A549 (cell line): ENCODE data around the gene RASGEF1C. TPM values are rescaled to one million over a fixed set of nuclear protein-coding genes. Genes with fewer than 3 reads are reported as not detected.

Experiments used
- ATAC-seq, 2 experiments: fragments of 200-7000 bp in 1 of 2; fragments of >200 bp in 1 of 2; cut with Nextera tagmentation in 1 of 2; cut with Tn5 transposase in 1 of 2; 3 replicates each; pipeline versions ENCODE4 v1.8.0 to v1.9.1; 2018 to 2020; ENCODE audit warnings: mild to moderate bottlenecking in 1 of 2, moderate library complexity in 1 of 2
- CTCF ChIA-PET: fragments of 300-600 bp; sonication (Branson Sonifier 250); formaldehyde crosslinking; extraction: SDS; loops from one replicate; lab custom pipeline; 2021; ENCODE audit warnings: antibody characterized with exemption, inconsistent platforms; lab: Yijun Ruan, JAX
- POLR2A ChIA-PET: fragments of 350-600 bp; formaldehyde crosslinking; extraction: SDS; loops from one replicate; lab custom pipeline; 2021; ENCODE audit warnings: antibody characterized with exemption, inconsistent platforms; lab: Yijun Ruan, JAX
- DNase-seq, 2 experiments: peaks; one replicate each; pipeline versions ENCODE4 v3.0.0 to v3.0.0-alpha.2; 2011 to 2016; ENCODE audit warnings: low read depth in 1 of 2, low spot score in 1 of 2
- FAIRE-seq: peaks from 2 replicates; lab custom pipeline; 2011; peaks lifted over from hg19 to GRCh38; lab: Jason Lieb, UNC
- H3K27ac ChIP-seq, 2 experiments: fragments of >200 bp; sonication (Bioruptor Twin); formaldehyde crosslinking; 3 replicates each; pipeline ENCODE4 v1.5.1; 2016 to 2017
- H3K4me1 ChIP-seq: fragments of >200 bp; sonication (Bioruptor Twin); formaldehyde crosslinking; 3 replicates; pipeline ENCODE4 v1.6.1; 2016
- H3K4me2 ChIP-seq: fragments of >200 bp; sonication (Bioruptor Twin); formaldehyde crosslinking; 3 replicates; pipeline ENCODE4 v1.6.1; 2016
- H3K4me3 ChIP-seq: fragments of >200 bp; sonication (Bioruptor Twin); formaldehyde crosslinking; 3 replicates; pipeline ENCODE4 v1.5.1; 2016
- H3K9me3 ChIP-seq: fragments of >200 bp; sonication (Bioruptor Twin); formaldehyde crosslinking; 3 replicates; pipeline ENCODE4 v1.6.1; 2016
- BHLHE40 ChIP-seq: IDR thresholded peaks from 2 replicates; pipeline ENCODE4 v1.6.1; 2012; ENCODE audit warnings: low read depth, low read length, inconsistent platforms
- CBX8 ChIP-seq: fragments of 200-600 bp; sonication (generic); IDR thresholded peaks from 2 replicates; pipeline ENCODE4 v1.6.1; 2016
- EHF ChIP-seq: fragments of 250-450 bp; sonication (Bioruptor Pico); IDR thresholded peaks from 2 replicates; pipeline ENCODE4 v1.5.0; 2020; ENCODE audit warnings: mild to moderate bottlenecking
- EHMT2 ChIP-seq: fragments of 200-600 bp; sonication (generic); IDR thresholded peaks from 2 replicates; pipeline ENCODE4 v1.6.1; 2016; ENCODE audit warnings: antibody characterized with exemption, low read depth, mild to moderate bottlenecking, moderate library complexity
- HOXA7 ChIP-seq: fragments of 250-450 bp; sonication (Bioruptor Pico); IDR thresholded peaks from 2 replicates; pipeline ENCODE4 v1.5.0; 2020; ENCODE audit warnings: mild to moderate bottlenecking, moderate library complexity
- JUNB ChIP-seq: fragments of >200 bp; sonication (Bioruptor Twin); formaldehyde crosslinking; IDR thresholded peaks from 2 replicates; pipeline ENCODE4 v1.6.1; 2016
- KDM5A ChIP-seq: fragments of 200-600 bp; sonication (generic); IDR thresholded peaks from 2 replicates; pipeline ENCODE4 v1.6.1; 2016; ENCODE audit warnings: antibody characterized with exemption, mild to moderate bottlenecking
- MAZ ChIP-seq: fragments of 150-350 bp; IDR thresholded peaks from 2 replicates; pipeline ENCODE4 v1.6.1; 2014; ENCODE audit warnings: antibody characterized with exemption, low read depth, low read length, borderline replicate concordance
- RCOR1 ChIP-seq: fragments of 150-350 bp; IDR thresholded peaks from 2 replicates; pipeline ENCODE4 v1.6.1; 2014; ENCODE audit warnings: antibody characterized with exemption, low read length, low read depth
- WGBS: methylation state at CpG from one replicate; pipeline ENCODE4 v1.1.6; 2017; ENCODE audit errors: missing lambda C conversion rate; 5-methylcytosine and 5-hydroxymethylcytosine counted together
- polyA plus RNA-seq, 4 experiments: library from polyadenylated mRNA; depleted of rRNA in 3 of 4; stranded (reverse); fragments of >200 nt; fragmentation: RNase III in 1 of 4; extraction: RNeasy Plus Mini Kit Qiagen cat#74134 plus additional on column Dnase treatment in 1 of 4; gene quantifications; 2 replicates in 3 of 4; 3 replicates in 1 of 4; pipeline ENCODE4 v1.2.3, GENCODE V29; 2011 to 2017
- TF ChIP-seq, protein P1 (sequence below): fragments of 450-650 bp; IDR thresholded peaks from 2 replicates; pipeline ENCODE4 v1.6.1; 2014; ENCODE audit warnings: antibody characterized with exemption
- TF ChIP-seq, protein P2 (sequence below): IDR thresholded peaks from 2 replicates; pipeline ENCODE4 v1.6.1; 2012
- TF ChIP-seq, protein P3 (sequence below): IDR thresholded peaks from 2 replicates; pipeline ENCODE4 v1.6.1; 2012; ENCODE audit warnings: low read depth, borderline replicate concordance
- TF ChIP-seq, protein P4 (sequence below): fragments of >200 bp; sonication (Bioruptor Twin); formaldehyde crosslinking; IDR thresholded peaks from 3 replicates; pipeline ENCODE4 v1.5.1; 2016
- TF ChIP-seq, protein P5 (sequence below): fragments of >200 bp; sonication (Bioruptor Twin); formaldehyde crosslinking; IDR thresholded peaks from 2 replicates; pipeline ENCODE4 v1.6.1; 2016
- TF ChIP-seq, protein P6 (sequence below): IDR thresholded peaks from 2 replicates; pipeline ENCODE4 v1.6.1; 2012
- TF ChIP-seq, protein P7 (sequence below): fragments of 200-600 bp; sonication (generic); IDR thresholded peaks from 2 replicates; pipeline ENCODE4 v1.6.1; 2016; ENCODE audit warnings: antibody characterized with exemption, mild to moderate bottlenecking, moderate library complexity

Gene RASGEF1C
- polyA plus RNA-seq, 2 of the 4 experiments (the other 2 are of a cell fraction), result 0.12 TPM; not detected in 1

DNA sequence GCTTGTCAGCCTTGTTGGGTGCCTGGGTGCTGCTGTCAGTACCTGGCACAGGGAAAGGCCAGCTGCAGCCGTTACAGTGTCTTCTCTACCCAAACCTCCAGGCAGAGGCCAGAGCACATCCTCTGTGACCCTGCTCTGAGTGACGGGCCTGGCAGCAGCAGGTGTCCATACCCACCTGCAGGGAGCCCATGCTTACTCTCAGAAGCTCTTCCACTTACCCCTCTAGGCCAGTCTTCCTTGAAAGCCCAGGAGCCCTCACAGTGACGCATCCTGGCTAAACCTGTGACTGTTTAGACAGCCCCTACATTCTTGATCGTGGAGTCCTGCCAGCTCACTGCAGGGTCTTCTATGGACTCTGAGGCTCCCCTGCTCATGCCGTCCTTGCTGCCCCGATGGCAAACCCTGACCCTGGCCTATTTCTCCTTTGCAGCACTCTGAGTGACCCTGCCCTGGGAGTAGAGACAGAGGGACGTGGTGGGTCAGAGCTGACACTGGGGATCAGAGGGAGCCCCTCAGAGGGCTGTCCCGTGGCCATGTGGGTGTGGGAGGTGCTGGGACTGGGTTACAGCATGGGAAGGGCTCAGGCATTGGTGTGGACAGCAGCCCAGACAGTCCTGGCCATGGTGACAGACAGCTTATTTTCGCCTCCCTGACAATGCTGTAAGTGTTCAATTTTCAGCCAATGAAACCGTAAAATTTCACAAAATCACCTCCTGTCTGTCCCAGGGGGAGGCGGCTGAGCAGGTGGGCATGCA lies 69.9 kb downstream of the RASGEF1C start:
- no peak for ATAC-seq
- DNase-seq, result no peak
- POLR2A ChIA-PET, result no interaction called here
- no peak overlapping the region for H3K27ac ChIP-seq
- H3K9me3 ChIP-seq, result no peaks in the 10 kb centered on the region
- TF ChIP-seq, protein P1, sequence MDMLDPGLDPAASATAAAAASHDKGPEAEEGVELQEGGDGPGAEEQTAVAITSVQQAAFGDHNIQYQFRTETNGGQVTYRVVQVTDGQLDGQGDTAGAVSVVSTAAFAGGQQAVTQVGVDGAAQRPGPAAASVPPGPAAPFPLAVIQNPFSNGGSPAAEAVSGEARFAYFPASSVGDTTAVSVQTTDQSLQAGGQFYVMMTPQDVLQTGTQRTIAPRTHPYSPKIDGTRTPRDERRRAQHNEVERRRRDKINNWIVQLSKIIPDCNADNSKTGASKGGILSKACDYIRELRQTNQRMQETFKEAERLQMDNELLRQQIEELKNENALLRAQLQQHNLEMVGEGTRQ, result no peak
- TF ChIP-seq JUNB (no peak), CBX8 (no peak), RCOR1 (no peak), HOXA7 (no peak), MAZ (no peak), EHF (no peak), EHMT2 (no peak), KDM5A (no peak), BHLHE40 (no peak)
- TF ChIP-seq, protein P2, sequence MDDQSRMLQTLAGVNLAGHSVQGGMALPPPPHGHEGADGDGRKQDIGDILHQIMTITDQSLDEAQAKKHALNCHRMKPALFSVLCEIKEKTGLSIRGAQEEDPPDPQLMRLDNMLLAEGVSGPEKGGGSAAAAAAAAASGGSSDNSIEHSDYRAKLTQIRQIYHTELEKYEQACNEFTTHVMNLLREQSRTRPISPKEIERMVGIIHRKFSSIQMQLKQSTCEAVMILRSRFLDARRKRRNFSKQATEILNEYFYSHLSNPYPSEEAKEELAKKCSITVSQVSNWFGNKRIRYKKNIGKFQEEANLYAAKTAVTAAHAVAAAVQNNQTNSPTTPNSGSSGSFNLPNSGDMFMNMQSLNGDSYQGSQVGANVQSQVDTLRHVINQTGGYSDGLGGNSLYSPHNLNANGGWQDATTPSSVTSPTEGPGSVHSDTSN, result no peak
- TF ChIP-seq, protein P3, sequence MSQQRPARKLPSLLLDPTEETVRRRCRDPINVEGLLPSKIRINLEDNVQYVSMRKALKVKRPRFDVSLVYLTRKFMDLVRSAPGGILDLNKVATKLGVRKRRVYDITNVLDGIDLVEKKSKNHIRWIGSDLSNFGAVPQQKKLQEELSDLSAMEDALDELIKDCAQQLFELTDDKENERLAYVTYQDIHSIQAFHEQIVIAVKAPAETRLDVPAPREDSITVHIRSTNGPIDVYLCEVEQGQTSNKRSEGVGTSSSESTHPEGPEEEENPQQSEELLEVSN, result no peak
- TF ChIP-seq, protein P4, sequence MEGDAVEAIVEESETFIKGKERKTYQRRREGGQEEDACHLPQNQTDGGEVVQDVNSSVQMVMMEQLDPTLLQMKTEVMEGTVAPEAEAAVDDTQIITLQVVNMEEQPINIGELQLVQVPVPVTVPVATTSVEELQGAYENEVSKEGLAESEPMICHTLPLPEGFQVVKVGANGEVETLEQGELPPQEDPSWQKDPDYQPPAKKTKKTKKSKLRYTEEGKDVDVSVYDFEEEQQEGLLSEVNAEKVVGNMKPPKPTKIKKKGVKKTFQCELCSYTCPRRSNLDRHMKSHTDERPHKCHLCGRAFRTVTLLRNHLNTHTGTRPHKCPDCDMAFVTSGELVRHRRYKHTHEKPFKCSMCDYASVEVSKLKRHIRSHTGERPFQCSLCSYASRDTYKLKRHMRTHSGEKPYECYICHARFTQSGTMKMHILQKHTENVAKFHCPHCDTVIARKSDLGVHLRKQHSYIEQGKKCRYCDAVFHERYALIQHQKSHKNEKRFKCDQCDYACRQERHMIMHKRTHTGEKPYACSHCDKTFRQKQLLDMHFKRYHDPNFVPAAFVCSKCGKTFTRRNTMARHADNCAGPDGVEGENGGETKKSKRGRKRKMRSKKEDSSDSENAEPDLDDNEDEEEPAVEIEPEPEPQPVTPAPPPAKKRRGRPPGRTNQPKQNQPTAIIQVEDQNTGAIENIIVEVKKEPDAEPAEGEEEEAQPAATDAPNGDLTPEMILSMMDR, result no peak
- TF ChIP-seq, protein P5, sequence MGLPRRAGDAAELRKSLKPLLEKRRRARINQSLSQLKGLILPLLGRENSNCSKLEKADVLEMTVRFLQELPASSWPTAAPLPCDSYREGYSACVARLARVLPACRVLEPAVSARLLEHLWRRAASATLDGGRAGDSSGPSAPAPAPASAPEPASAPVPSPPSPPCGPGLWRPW, result no peak
- TF ChIP-seq, protein P6, sequence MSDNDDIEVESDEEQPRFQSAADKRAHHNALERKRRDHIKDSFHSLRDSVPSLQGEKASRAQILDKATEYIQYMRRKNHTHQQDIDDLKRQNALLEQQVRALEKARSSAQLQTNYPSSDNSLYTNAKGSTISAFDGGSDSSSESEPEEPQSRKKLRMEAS, result no peak
- TF ChIP-seq, protein P7, sequence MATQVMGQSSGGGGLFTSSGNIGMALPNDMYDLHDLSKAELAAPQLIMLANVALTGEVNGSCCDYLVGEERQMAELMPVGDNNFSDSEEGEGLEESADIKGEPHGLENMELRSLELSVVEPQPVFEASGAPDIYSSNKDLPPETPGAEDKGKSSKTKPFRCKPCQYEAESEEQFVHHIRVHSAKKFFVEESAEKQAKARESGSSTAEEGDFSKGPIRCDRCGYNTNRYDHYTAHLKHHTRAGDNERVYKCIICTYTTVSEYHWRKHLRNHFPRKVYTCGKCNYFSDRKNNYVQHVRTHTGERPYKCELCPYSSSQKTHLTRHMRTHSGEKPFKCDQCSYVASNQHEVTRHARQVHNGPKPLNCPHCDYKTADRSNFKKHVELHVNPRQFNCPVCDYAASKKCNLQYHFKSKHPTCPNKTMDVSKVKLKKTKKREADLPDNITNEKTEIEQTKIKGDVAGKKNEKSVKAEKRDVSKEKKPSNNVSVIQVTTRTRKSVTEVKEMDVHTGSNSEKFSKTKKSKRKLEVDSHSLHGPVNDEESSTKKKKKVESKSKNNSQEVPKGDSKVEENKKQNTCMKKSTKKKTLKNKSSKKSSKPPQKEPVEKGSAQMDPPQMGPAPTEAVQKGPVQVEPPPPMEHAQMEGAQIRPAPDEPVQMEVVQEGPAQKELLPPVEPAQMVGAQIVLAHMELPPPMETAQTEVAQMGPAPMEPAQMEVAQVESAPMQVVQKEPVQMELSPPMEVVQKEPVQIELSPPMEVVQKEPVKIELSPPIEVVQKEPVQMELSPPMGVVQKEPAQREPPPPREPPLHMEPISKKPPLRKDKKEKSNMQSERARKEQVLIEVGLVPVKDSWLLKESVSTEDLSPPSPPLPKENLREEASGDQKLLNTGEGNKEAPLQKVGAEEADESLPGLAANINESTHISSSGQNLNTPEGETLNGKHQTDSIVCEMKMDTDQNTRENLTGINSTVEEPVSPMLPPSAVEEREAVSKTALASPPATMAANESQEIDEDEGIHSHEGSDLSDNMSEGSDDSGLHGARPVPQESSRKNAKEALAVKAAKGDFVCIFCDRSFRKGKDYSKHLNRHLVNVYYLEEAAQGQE, result no peak
- TF ChIP-seq, all 56 proteins: peak for 0
- FAIRE-seq, result no peak
- H3K4me1 ChIP-seq, result no peaks in the 10 kb centered on the region
- WGBS, result 31% methylated on average over 11 of the region's 11 CpGs
- H3K4me2 ChIP-seq, result no peak overlapping the region
- CTCF ChIA-PET, result interaction anchor here (1.1 to 1.6 kb wide), 2 partner anchors 11 to 22 kb away, joined by 3 to 6 read pairs; no protein-coding TSS in a partner anchor
- H3K4me3 ChIP-seq, result no peak overlapping the region
